Measurements from ENCODE around the gene CEP97.
A peak's percentile ranks its signal among the peaks of the same experiment; 100 is the strongest.

Gene CEP97

GRCh38 chr3:101778385-101779046 lies 54.1 kb downstream of the CEP97 start:
- DNase-seq, result no peak

- peak; percentile 75 for DNase-seq
Observed at GRCh38 chr3:101779047-101779821, 54.8 kb downstream of the CEP97 start, which contains the start of gene NXPE3. Gene NXPE3, plus strand, starts transcription at chr3:101779211. Its CDS starts 6,386 bp downstream, at chr3:101785597.

- DNase-seq, result no peak
Observed at GRCh38 chr3:101779822-101780381, 55.5 kb downstream of the CEP97 start.

- peak; percentile 73 for DNase-seq
Observed at GRCh38 chr3:101780661-101781060, 56.2 kb downstream of the CEP97 start.

- DNase-seq, result peak; percentile 23
Observed at GRCh38 chr3:101781166-101781565, 56.8 kb downstream of the CEP97 start.

GRCh38 chr3:101784855-101785613 lies 60.6 kb downstream of the CEP97 start:
- no peak for DNase-seq

- DNase-seq, result no peak
Observed at GRCh38 chr3:101791778-101792177, 67.4 kb downstream of the CEP97 start.

GRCh38 chr3:101796077-101796680 lies 71.8 kb downstream of the CEP97 start:
- DNase-seq, result no peak

GRCh38 chr3:101801174-101801573 lies 76.8 kb downstream of the CEP97 start:
- no peak for DNase-seq

GRCh38 chr3:101802179-101802578 lies 77.8 kb downstream of the CEP97 start:
- no peak for DNase-seq

- DNase-seq, result peak; percentile 69
Observed at GRCh38 chr3:101803173-101803782, 78.9 kb downstream of the CEP97 start.

- DNase-seq, result no peak
Observed at GRCh38 chr3:101803939-101804338, 79.5 kb downstream of the CEP97 start.

- DNase-seq, result no peak
Observed at GRCh38 chr3:101806491-101806890, 82.1 kb downstream of the CEP97 start.

- DNase-seq, result no peak
Observed at GRCh38 chr3:101807888-101808287, 83.5 kb downstream of the CEP97 start.

GRCh38 chr3:101809178-101810021 lies 85.0 kb downstream of the CEP97 start:
- peak; percentile 45 for DNase-seq

- DNase-seq, result no peak
Observed at GRCh38 chr3:101810022-101810418, 85.6 kb downstream of the CEP97 start.

- DNase-seq, result no peak
Observed at GRCh38 chr3:101811875-101812274, 87.5 kb downstream of the CEP97 start.

- no peak for DNase-seq
Observed at GRCh38 chr3:101812895-101813294, 88.5 kb downstream of the CEP97 start.

- peak; percentile 37 for DNase-seq
Observed at GRCh38 chr3:101813817-101814440, 89.5 kb downstream of the CEP97 start.

- no peak for DNase-seq
Observed at GRCh38 chr3:101814835-101815234, 90.4 kb downstream of the CEP97 start.
